ENCODE results near the gene TBCK.

- TF ChIP-seq CTCF (conservative IDR thresholded peaks at IDR 0.05; ENCODE audit: low read length) (no peak), EZH2phosphoT487 (IDR thresholded peaks at IDR 0.05; ENCODE audit: borderline replicate concordance) (no peak)
These were observed 121.2 kb downstream of the TBCK start for GRCh38 chr4:106194801-106195200.

Data from Loucy (cell line).